Measurements from ENCODE around the gene LTB4R2.

LTB4R2 gene

GRCh38 chr14:24270537-24271133, 39.3 kb upstream of the LTB4R2 start:
- no peak for TF ChIP-seq CTCF (conservative IDR thresholded peaks at IDR 0.05; ENCODE audit: control insufficient read depth, insufficient read depth, low read depth, low read length)
- peak overlapping the region; percentile 91 for H3K4me3 ChIP-seq (ENCODE audit: control insufficient read depth, low read depth, low read length)
- no peak for DNase-seq (ENCODE audit: low read depth)

- peak; percentile 82 for DNase-seq (ENCODE audit: low read depth)
- H3K4me3 ChIP-seq (ENCODE audit: control insufficient read depth, low read depth, low read length): peak within 1 kb of the TSS; percentile 91
- peak; percentile 44 for TF ChIP-seq CTCF (conservative IDR thresholded peaks at IDR 0.05; ENCODE audit: control insufficient read depth, insufficient read depth, low read depth, low read length)
These were observed 38.7 kb upstream of the LTB4R2 start, which contains the start of gene RABGGTA for GRCh38 chr14:24271134-24271833. TSS of gene RABGGTA (minus strand) at chr14:24271597. CDS start at chr14:24271115, 482 bp downstream.

- peak overlapping the region; percentile 91 for H3K4me3 ChIP-seq (ENCODE audit: control insufficient read depth, low read depth, low read length)
- TF ChIP-seq CTCF (conservative IDR thresholded peaks at IDR 0.05; ENCODE audit: control insufficient read depth, insufficient read depth, low read depth, low read length): no peak
- DNase-seq (ENCODE audit: low read depth): no peak
These were observed 38.1 kb upstream of the LTB4R2 start for GRCh38 chr14:24271834-24272263.

- DNase-seq (ENCODE audit: low read depth): no peak
- no peak for TF ChIP-seq CTCF (conservative IDR thresholded peaks at IDR 0.05; ENCODE audit: control insufficient read depth, insufficient read depth, low read depth, low read length)
- H3K4me3 ChIP-seq (ENCODE audit: control insufficient read depth, low read depth, low read length): no peak overlapping the region
These were observed 37.5 kb upstream of the LTB4R2 start for GRCh38 chr14:24272467-24272866.

GRCh38 chr14:24273422-24273998, 36.4 kb upstream of the LTB4R2 start:
- no peak for DNase-seq (ENCODE audit: low read depth)
- H3K4me3 ChIP-seq (ENCODE audit: control insufficient read depth, low read depth, low read length): no peak overlapping the region
- TF ChIP-seq CTCF (conservative IDR thresholded peaks at IDR 0.05; ENCODE audit: control insufficient read depth, insufficient read depth, low read depth, low read length): no peak

- peak; percentile 6 for DNase-seq (ENCODE audit: low read depth)
- TF ChIP-seq CTCF (conservative IDR thresholded peaks at IDR 0.05; ENCODE audit: control insufficient read depth, insufficient read depth, low read depth, low read length): no peak
These were observed 35.8 kb upstream of the LTB4R2 start for GRCh38 chr14:24274101-24274543.

More at GRCh38 chr14:24274101-24274543, 35.8 kb upstream of the LTB4R2 start:
- no peak overlapping the region for H3K4me3 ChIP-seq (ENCODE audit: control insufficient read depth, low read depth, low read length)

All from fibroblast of mammary gland (primary cell).